Measurements from ENCODE around the gene IFNA21.
"Not testable (repeated sequence)": the region's sequence is repeated elsewhere in the genome, so short reads cannot be mapped to it uniquely, and the experiment has no call there.

DNA sequence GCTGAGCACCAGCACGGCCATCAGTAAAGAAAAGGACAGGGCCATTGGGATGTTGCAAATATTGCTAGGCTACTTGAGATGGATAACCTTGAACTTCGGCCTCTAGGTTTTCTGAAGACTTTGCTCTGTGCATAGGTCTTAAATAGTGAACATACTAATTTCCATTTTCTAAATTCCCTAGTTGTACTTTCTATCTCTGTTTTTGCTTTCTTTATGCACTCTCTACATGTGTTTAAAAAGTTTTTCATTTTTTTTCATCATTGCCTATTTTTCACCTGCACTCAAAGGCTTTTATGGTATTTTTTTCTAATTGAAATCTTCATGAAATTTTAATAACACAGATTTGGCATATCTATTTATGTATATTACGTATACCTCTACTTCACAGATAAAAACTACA, 21.0 kb upstream of the IFNA21 start, which contains the start of gene IFNA4:
- TF ChIP-seq POLR2A (IDR thresholded peaks at IDR 0.05; ENCODE audit: low read depth, low read length); TAF1 (IDR thresholded peaks at IDR 0.05; ENCODE audit: borderline replicate concordance, low read depth, low read length); POLR2AphosphoS5 (IDR thresholded peaks at IDR 0.05; ENCODE audit: low read depth, low read length): not testable (repeated sequence)
